Spleen (tissue), 11 donors: ENCODE data around the gene CEP128. TPM values are rescaled to one million over a fixed set of nuclear protein-coding genes. Genes with fewer than 3 reads are reported as not detected.

ENCODE experiments used
- DNase-seq: peaks from one replicate; pipeline ENCODE4 v3.0.0-alpha.2; 2020
- H3K27ac ChIP-seq, 8 donors: fragments of 200-600 bp; sonication (generic) in 7 of 8; 1 replicate in 4 of 8; 2 replicates in 4 of 8; pipeline versions ENCODE4 v1.5.0 to v1.8.0; 2016 to 2021; ENCODE audit warnings: inconsistent platforms in 4 of 8, mild to moderate bottlenecking in 4 of 8, moderate library complexity in 1 of 8
- H3K27me3 ChIP-seq, 7 donors: fragments of 200-600 bp; sonication (generic) in 6 of 7; replicated peaks in 1 of 7; 1 replicate in 4 of 7; 2 replicates in 3 of 7; pipeline versions ENCODE4 v1.5.0 to v1.8.0; 2016 to 2021; ENCODE audit warnings: inconsistent platforms in 3 of 7, mild to moderate bottlenecking in 1 of 7
- H3K36me3 ChIP-seq, 6 donors: fragments of 200-600 bp; sonication (generic) in 5 of 6; 1 replicate in 4 of 6; 2 replicates in 2 of 6; pipeline versions ENCODE4 v1.5.0 to v1.8.0; 2016 to 2021; ENCODE audit warnings: inconsistent platforms in 2 of 6
- H3K4me1 ChIP-seq, 6 donors: fragments of 200-600 bp; sonication (generic) in 5 of 6; 1 replicate in 3 of 6; 2 replicates in 3 of 6; pipeline versions ENCODE4 v1.5.0 to v1.8.0; 2016 to 2021; ENCODE audit warnings: inconsistent platforms in 3 of 6
- H3K4me3 ChIP-seq, 8 donors: fragments of 200-600 bp; sonication (generic) in 7 of 8; 1 replicate in 4 of 8; 2 replicates in 4 of 8; pipeline versions ENCODE4 v1.5.0 to v1.8.0; 2016 to 2021; ENCODE audit warnings: inconsistent platforms in 4 of 8, mild to moderate bottlenecking in 4 of 8, moderate library complexity in 2 of 8
- H3K9me3 ChIP-seq, 8 donors: fragments of 200-600 bp; sonication (generic) in 7 of 8; 1 replicate in 4 of 8; 2 replicates in 4 of 8; pipeline versions ENCODE4 v1.5.0 to v1.8.0; 2016 to 2021; ENCODE audit warnings: inconsistent platforms in 4 of 8
- CTCF ChIP-seq, 11 experiments: fragments of 200-600 bp in 7 of 11; fragments of 450-650 bp in 4 of 11; sonication (generic) in 4 of 11; IDR thresholded peaks in 8 of 11; conservative IDR thresholded peaks in 3 of 11; 1 replicate in 7 of 11; 2 replicates in 4 of 11; pipeline versions ENCODE4 v1.4.0 to v1.8.0; 2016 to 2021; ENCODE audit warnings: antibody characterized with exemption in 11 of 11, inconsistent platforms in 4 of 11, mild to moderate bottlenecking in 1 of 11
- POLR2A ChIP-seq, 3 donors: fragments of 450-650 bp; IDR thresholded peaks; one replicate each; pipeline ENCODE4 v1.5.1; 2017; ENCODE audit warnings: antibody characterized with exemption in 3 of 3, mild to moderate bottlenecking in 1 of 3
- POLR2AphosphoS5 ChIP-seq, 3 donors: sonication (generic); formaldehyde crosslinking; IDR thresholded peaks; one replicate each; pipeline ENCODE4 v1.5.1; 2017; ENCODE audit warnings: antibody characterized with exemption in 3 of 3
- WGBS, 5 donors: extraction: QIAGEN DNeasy Blood & Tissue Kit in 3 of 5; methylation state at CpG; one replicate each; pipeline versions ENCODE4 v1.1.5 to v1.1.7; 2013 to 2018; 5-methylcytosine and 5-hydroxymethylcytosine counted together
- intact Hi-C: fragments of 100-400 bp; cut with DNase I; formaldehyde crosslinking; loops from one replicate; pipeline ENCODE4 v1.15.0; 2023; ENCODE audit warnings: low total_unique reads
- polyA plus RNA-seq, 3 donors: library from polyadenylated mRNA; stranded (reverse); fragments of 200-250 nt; gene quantifications; one replicate each; pipeline ENCODE4 v1.2.1, GENCODE V29; 2013
- total RNA-seq, 7 donors: library from RNA; depleted of rRNA in 3 of 7; stranded (reverse); fragments of >200 nt in 3 of 7; fragmentation: NEBNext Ultra II Directional in 4 of 7; extraction: Animal tissue kit (Norgen Biotek cat#: 25700) in 4 of 7; gene quantifications; one replicate each; pipeline versions ENCODE4 v1.1.0 to v1.2.1, GENCODE V29; 2016 to 2021
- donor health status: healthy with polysubstance abuse.
- donor health status: DM: no; HTN: no; CAD: no; lungs with moderate emphysema.
- donor health status: DM: no; HTN: no; CAD: no.
- donor health status: Bipolar disorder and iron deficiency.
- donor health status: healthy.
- donor health status: DM: no; HTN: no; CAD: no.
- donor health status: DM: yes; HTN: yes; CAD: no.

The CEP128 gene
- total and polyA plus RNA-seq, 10 donors: 1.5 to 34.2 (median 15.7) TPM

GRCh38 chr14:80577599-80577998 lies 363.9 kb downstream of the CEP128 start:
- 91 to 97% (median 92%) methylated on average over 4 of the region's 4 CpGs for WGBS, 5 donors
- H3K27ac ChIP-seq: no peak overlapping the region
- no peaks in the 10 kb centered on the region for H3K9me3 ChIP-seq
- no peaks in the 10 kb centered on the region for H3K4me1 ChIP-seq
- TF ChIP-seq CTCF (IDR thresholded peaks at IDR 0.05 in 8 of 11, conservative IDR thresholded peaks at IDR 0.05 in 3 of 11) (no peak), POLR2AphosphoS5 (IDR thresholded peaks at IDR 0.05) (no peak), POLR2A (IDR thresholded peaks at IDR 0.05) (no peak)
- no peaks in the 10 kb centered on the region for H3K27me3 ChIP-seq
- no peak for DNase-seq
- H3K4me3 ChIP-seq: no peak overlapping the region
- H3K36me3 ChIP-seq: no peaks in the 10 kb centered on the region
- intact Hi-C loops: no loop called here

GRCh38 chr14:80576401-80576800 lies 365.1 kb downstream of the CEP128 start:
- no peak for TF ChIP-seq POLR2AphosphoS5 (IDR thresholded peaks at IDR 0.05)
- TF ChIP-seq POLR2A (IDR thresholded peaks at IDR 0.05): no peak
- no peak for TF ChIP-seq CTCF (IDR thresholded peaks at IDR 0.05 in 8 of 11, conservative IDR thresholded peaks at IDR 0.05 in 3 of 11)
- Histone ChIP-seq H3K4me3 (no peak overlapping the region), H3K36me3 (no peaks in the 10 kb centered on the region), H3K27ac (no peak overlapping the region), H3K4me1 (no peaks in the 10 kb centered on the region), H3K27me3 (no peaks in the 10 kb centered on the region), H3K9me3 (no peaks in the 10 kb centered on the region)
- WGBS, 5 donors: 79 to 89% (median 87%) methylated on average over 3 of the region's 3 CpGs
- intact Hi-C loops: no loop called here
- DNase-seq: no peak

GRCh38 chr14:80575763-80576162 lies 365.8 kb downstream of the CEP128 start:
- 74 to 87% (median 86%) methylated on average over 2 of the region's 2 CpGs for WGBS, 5 donors
- no peaks in the 10 kb centered on the region for H3K36me3 ChIP-seq
- no peaks in the 10 kb centered on the region for H3K27me3 ChIP-seq
- no peak overlapping the region for H3K27ac ChIP-seq
- DNase-seq: no peak
- TF ChIP-seq POLR2AphosphoS5 (IDR thresholded peaks at IDR 0.05): no peak
- TF ChIP-seq CTCF (IDR thresholded peaks at IDR 0.05 in 8 of 11, conservative IDR thresholded peaks at IDR 0.05 in 3 of 11): no peak
- TF ChIP-seq POLR2A (IDR thresholded peaks at IDR 0.05): no peak
- no peaks in the 10 kb centered on the region for H3K4me1 ChIP-seq
- H3K9me3 ChIP-seq: no peaks in the 10 kb centered on the region
- H3K4me3 ChIP-seq: no peak overlapping the region
- intact Hi-C loops: no loop called here

- Histone ChIP-seq H3K27ac (no peak overlapping the region), H3K36me3 (no peaks in the 10 kb centered on the region), H3K27me3 (no peaks in the 10 kb centered on the region), H3K9me3 (no peaks in the 10 kb centered on the region), H3K4me1 (no peaks in the 10 kb centered on the region), H3K4me3 (no peak overlapping the region)
- intact Hi-C loops: no loop called here
- WGBS, 5 donors: 95 to 98% (median 97%) methylated on average over 6 of the region's 6 CpGs
- no peak for DNase-seq
- no peak for TF ChIP-seq POLR2AphosphoS5 (IDR thresholded peaks at IDR 0.05)
- no peak for TF ChIP-seq CTCF (IDR thresholded peaks at IDR 0.05 in 8 of 11, conservative IDR thresholded peaks at IDR 0.05 in 3 of 11)
- TF ChIP-seq POLR2A (IDR thresholded peaks at IDR 0.05): no peak
These were observed 368.9 kb downstream of the CEP128 start for GRCh38 chr14:80572666-80573065.
